Measurements from ENCODE around the gene MACO1. TPM values are rescaled to one million over a fixed set of nuclear protein-coding genes. Genes with fewer than 3 reads are reported as not detected.

MACO1 gene
- total RNA-seq, 4 donors from 2014 or later = 38.8 to 74.6 (median 44.8) TPM

- no peak for ATAC-seq
- H3K27ac ChIP-seq = no peak overlapping the region
- no peak for TF ChIP-seq POLR2A (IDR thresholded peaks at IDR 0.05)
- no peak for TF ChIP-seq CTCF (IDR thresholded peaks at IDR 0.05 in 4 of 5, conservative IDR thresholded peaks at IDR 0.05 in 1 of 5)
- intact Hi-C loops (cut with DNase I; ENCODE audit: low total_unique reads) = no loop called here
- no peak overlapping the region for H3K4me3 ChIP-seq
- H3K36me3 ChIP-seq = no peaks in the 10 kb centered on the region
- in situ Hi-C loops (cut with MboI; ENCODE audit: low sequenced_read_pairs in 4 of 4) = no loop called here
- no peaks in the 10 kb centered on the region for H3K27me3 ChIP-seq
- H3K4me1 ChIP-seq = no peaks in the 10 kb centered on the region
- no peaks in the 10 kb centered on the region for H3K9me3 ChIP-seq
- no peak for DNase-seq
Measured at GRCh38 chr1:25513666-25514065, 83.0 kb downstream of the MACO1 start.

GRCh38 chr1:25515033-25515432 is 84.3 kb downstream of the MACO1 start:
- TF ChIP-seq POLR2A (IDR thresholded peaks at IDR 0.05) (no peak), CTCF (IDR thresholded peaks at IDR 0.05 in 4 of 5, conservative IDR thresholded peaks at IDR 0.05 in 1 of 5) (no peak)
- no peak for ATAC-seq
- DNase-seq = no peak
- H3K27me3 ChIP-seq = no peaks in the 10 kb centered on the region
- no peaks in the 10 kb centered on the region for H3K36me3 ChIP-seq
- H3K4me3 ChIP-seq = no peak overlapping the region
- no peak overlapping the region for H3K27ac ChIP-seq
- no peaks in the 10 kb centered on the region for H3K4me1 ChIP-seq
- no peaks in the 10 kb centered on the region for H3K9me3 ChIP-seq
- in situ Hi-C loops (cut with MboI; ENCODE audit: low sequenced_read_pairs in 4 of 4) (no loop called here), intact Hi-C loops (cut with DNase I; ENCODE audit: low total_unique reads) (loop anchor here (1.0 kb wide), 1 partner anchor 33 kb away; no protein-coding TSS in a partner anchor)

- H3K27ac ChIP-seq = no peak overlapping the region
- H3K9me3 ChIP-seq = no peaks in the 10 kb centered on the region
- in situ Hi-C loops (cut with MboI; ENCODE audit: low sequenced_read_pairs in 4 of 4) = no loop called here
- no peaks in the 10 kb centered on the region for H3K4me1 ChIP-seq
- DNase-seq (no peak), ATAC-seq (no peak)
- no peaks in the 10 kb centered on the region for H3K36me3 ChIP-seq
- no peak for TF ChIP-seq CTCF (IDR thresholded peaks at IDR 0.05 in 4 of 5, conservative IDR thresholded peaks at IDR 0.05 in 1 of 5)
- no peak for TF ChIP-seq POLR2A (IDR thresholded peaks at IDR 0.05)
- intact Hi-C loops (cut with DNase I; ENCODE audit: low total_unique reads) = no loop called here
- H3K4me3 ChIP-seq = no peak overlapping the region
- H3K27me3 ChIP-seq = no peaks in the 10 kb centered on the region
Measured at GRCh38 chr1:25516686-25517085, 86.0 kb downstream of the MACO1 start.

GRCh38 chr1:25517476-25518394 is 87.0 kb downstream of the MACO1 start:
- Histone ChIP-seq H3K9me3 (no peaks in the 10 kb centered on the region), H3K27me3 (no peaks in the 10 kb centered on the region), H3K36me3 (no peaks in the 10 kb centered on the region), H3K27ac (no peak overlapping the region), H3K4me1 (no peaks in the 10 kb centered on the region), H3K4me3 (no peak overlapping the region)
- TF ChIP-seq CTCF (IDR thresholded peaks at IDR 0.05 in 4 of 5, conservative IDR thresholded peaks at IDR 0.05 in 1 of 5) (no peak), POLR2A (IDR thresholded peaks at IDR 0.05) (no peak)
- intact Hi-C loops (cut with DNase I; ENCODE audit: low total_unique reads) = no loop called here
- no peak for DNase-seq
- in situ Hi-C loops (cut with MboI; ENCODE audit: low sequenced_read_pairs in 4 of 4) = no loop called here
- no peak for ATAC-seq

Measured in gastrocnemius medialis (tissue), 4 donors.